H54 (cell line): ENCODE measurements around the gene TEAD1.
A peak's percentile ranks its signal among the peaks of the same experiment; 100 is the strongest.

Source experiments
- DNase-seq: peaks from one replicate; pipeline ENCODE4 v3.0.0; 2011; ENCODE audit warnings: low spot score, mixed read lengths; ENCODE audit not compliant: insufficient read length
- FAIRE-seq: peaks from 3 replicates; lab custom pipeline; 2011; peaks lifted over from hg19 to GRCh38; lab: Jason Lieb, UNC
- POLR2A ChIP-seq: IDR thresholded peaks from 2 replicates; pipeline ENCODE4 v1.6.1; 2011; ENCODE audit warnings: low read depth, mild to moderate bottlenecking, low read length

Gene TEAD1

GRCh38 chr11:12801976-12802375, 127.8 kb downstream of the TEAD1 start:
- no peak for FAIRE-seq
- TF ChIP-seq POLR2A = no peak
- DNase-seq = no peak

- FAIRE-seq (no peak), DNase-seq (no peak)
- no peak for TF ChIP-seq POLR2A
Measured at GRCh38 chr11:12802418-12803085, 128.3 kb downstream of the TEAD1 start.

GRCh38 chr11:12803086-12803826, 129.0 kb downstream of the TEAD1 start:
- no peak for TF ChIP-seq POLR2A
- FAIRE-seq (no peak), DNase-seq (no peak)

- FAIRE-seq (no peak), DNase-seq (no peak)
- TF ChIP-seq POLR2A = no peak
Measured at GRCh38 chr11:12806113-12806512, 131.9 kb downstream of the TEAD1 start.

- TF ChIP-seq POLR2A = no peak
- no peak for FAIRE-seq
- DNase-seq = no peak
Measured at GRCh38 chr11:12807621-12808020, 133.4 kb downstream of the TEAD1 start.

GRCh38 chr11:12808519-12808918, 134.3 kb downstream of the TEAD1 start:
- FAIRE-seq = no peak
- DNase-seq = peak; percentile 33
- TF ChIP-seq POLR2A = no peak

GRCh38 chr11:12809364-12809763, 135.1 kb downstream of the TEAD1 start:
- no peak for TF ChIP-seq POLR2A
- FAIRE-seq = no peak
- no peak for DNase-seq

- FAIRE-seq = no peak
- DNase-seq = no peak
- TF ChIP-seq POLR2A = no peak
Measured at GRCh38 chr11:12809864-12810567, 135.8 kb downstream of the TEAD1 start.

- TF ChIP-seq POLR2A = no peak
- DNase-seq (peak; percentile 35), FAIRE-seq (no peak)
Measured at GRCh38 chr11:12810568-12810894, 136.3 kb downstream of the TEAD1 start.

GRCh38 chr11:12811861-12812260, 137.6 kb downstream of the TEAD1 start:
- DNase-seq (no peak), FAIRE-seq (no peak)

GRCh38 chr11:12812849-12813248, 138.6 kb downstream of the TEAD1 start:
- TF ChIP-seq POLR2A = no peak
- no peak for FAIRE-seq
- DNase-seq = no peak

More at GRCh38 chr11:12811861-12812260, 137.6 kb downstream of the TEAD1 start:
- TF ChIP-seq POLR2A = no peak

GRCh38 chr11:12813371-12814225, 139.4 kb downstream of the TEAD1 start:
- TF ChIP-seq POLR2A = no peak
- DNase-seq = peak; percentile 64

GRCh38 chr11:12815129-12815480, 140.9 kb downstream of the TEAD1 start:
- no peak for TF ChIP-seq POLR2A
- FAIRE-seq (no peak), DNase-seq (no peak)

More at GRCh38 chr11:12813371-12814225, 139.4 kb downstream of the TEAD1 start:
- FAIRE-seq = peak; percentile 74

GRCh38 chr11:12815931-12816494, 141.8 kb downstream of the TEAD1 start:
- DNase-seq (no peak), FAIRE-seq (no peak)
- TF ChIP-seq POLR2A = no peak
